CD14-positive monocyte (primary cell): ENCODE measurements around the gene ZDHHC11B. TPM values are rescaled to one million over a fixed set of nuclear protein-coding genes. Genes with fewer than 3 reads are reported as not detected.
"Not testable (repeated sequence)": the region's sequence is repeated elsewhere in the genome, so short reads cannot be mapped to it uniquely, and the experiment has no call there.

Experiments used
- DNase-seq, 3 donors: peaks; one replicate each; pipeline ENCODE4 v3.0.0-alpha.2; 2011 to 2022
- H2AFZ ChIP-seq: 2 replicates; pipeline ENCODE4 v1.6.0; 2012; ENCODE audit warnings: mild to moderate bottlenecking, low read depth, low read length, inconsistent platforms; ENCODE audit not compliant: insufficient read depth, poor library complexity, severe bottlenecking
- H3K27ac ChIP-seq, 2 donors: 1 replicate in 1 of 2; 2 replicates in 1 of 2; pipeline ENCODE4 v1.5.1; 2012 to 2013; ENCODE audit warnings: low read length in 2 of 2, control low read depth in 1 of 2, inconsistent platforms in 1 of 2, low read depth in 1 of 2, mild to moderate bottlenecking in 1 of 2
- H3K27me3 ChIP-seq, 2 donors: one replicate each; pipeline versions ENCODE4 v1.6.0 to v1.6.1; 2011 to 2013; ENCODE audit warnings: low read length in 2 of 2; ENCODE audit not compliant: control insufficient read depth in 2 of 2, insufficient read depth in 2 of 2
- H3K36me3 ChIP-seq, 2 donors: replicated peaks in 1 of 2; 1 replicate in 1 of 2; 2 replicates in 1 of 2; pipeline versions ENCODE4 v1.5.1 to v1.6.1; 2012 to 2013; ENCODE audit warnings: low read length in 2 of 2, control low read depth in 1 of 2, inconsistent platforms in 1 of 2, mild to moderate bottlenecking in 1 of 2; ENCODE audit not compliant: insufficient read depth in 2 of 2, control insufficient read depth in 1 of 2
- H3K4me1 ChIP-seq, 2 donors: 1 replicate in 1 of 2; 2 replicates in 1 of 2; pipeline versions ENCODE4 v1.5.1 to v1.6.1; 2012 to 2013; ENCODE audit warnings: low read length in 2 of 2, control low read depth in 1 of 2, inconsistent platforms in 1 of 2, mild to moderate bottlenecking in 1 of 2, moderate library complexity in 1 of 2; ENCODE audit not compliant: insufficient read depth in 2 of 2, control insufficient read depth in 1 of 2
- H3K4me2 ChIP-seq: replicated peaks from 2 replicates; pipeline ENCODE3; 2012; ENCODE audit warnings: low read length, moderate library complexity, mild to moderate bottlenecking; ENCODE audit not compliant: poor library complexity, severe bottlenecking; ENCODE audit errors: extremely low read depth
- H3K4me3 ChIP-seq, 3 experiments: fragments of 200-600 bp in 1 of 3; sonication (generic) in 1 of 3; replicated peaks in 1 of 3; 1 replicate in 2 of 3; 2 replicates in 1 of 3; pipeline ENCODE4 v1.5.1; 2011 to 2013; ENCODE audit warnings: low read length in 3 of 3, mild to moderate bottlenecking in 3 of 3, control low read depth in 2 of 3, low read depth in 2 of 3, inconsistent platforms in 1 of 3, moderate library complexity in 1 of 3
- H3K79me2 ChIP-seq: 2 replicates; pipeline ENCODE4 v1.6.0; 2012; ENCODE audit warnings: mild to moderate bottlenecking, control low read depth, inconsistent platforms, low read length, moderate library complexity; ENCODE audit not compliant: insufficient read depth
- H3K9ac ChIP-seq: 2 replicates; pipeline ENCODE4 v1.6.0; 2017; ENCODE audit warnings: low read length, mild to moderate bottlenecking; ENCODE audit not compliant: insufficient read depth, poor library complexity, severe bottlenecking
- H3K9me3 ChIP-seq, 2 donors: replicated peaks in 1 of 2; 1 replicate in 1 of 2; 2 replicates in 1 of 2; pipeline versions ENCODE4 v1.5.1 to v1.6.1; 2012 to 2013; ENCODE audit warnings: low read length in 2 of 2, control low read depth in 1 of 2; ENCODE audit not compliant: control insufficient read depth in 1 of 2, insufficient read depth in 1 of 2
- H4K20me1 ChIP-seq: 2 replicates; pipeline ENCODE4 v1.6.0; 2012; ENCODE audit warnings: mild to moderate bottlenecking, low read length, control low read depth, moderate library complexity; ENCODE audit not compliant: insufficient read depth
- H3K27ac Mint-ChIP-seq, 7 donors: one replicate each; pipeline ENCODE4 v1.8.0; 2020; ENCODE audit warnings: mild to moderate bottlenecking in 7 of 7, mixed read lengths in 7 of 7, moderate library complexity in 6 of 7, inconsistent platforms in 2 of 7
- H3K27me3 Mint-ChIP-seq, 3 donors: one replicate each; pipeline ENCODE4 v1.8.0; 2021 to 2022; ENCODE audit warnings: low read depth in 3 of 3, mild to moderate bottlenecking in 3 of 3, mixed read lengths in 3 of 3, moderate library complexity in 3 of 3, inconsistent platforms in 1 of 3
- H3K36me3 Mint-ChIP-seq, 2 donors: one replicate each; pipeline ENCODE4 v1.8.0; 2020; ENCODE audit warnings: mixed read lengths in 2 of 2, inconsistent platforms in 1 of 2, mild to moderate bottlenecking in 1 of 2
- H3K4me1 Mint-ChIP-seq: one replicate; pipeline ENCODE4 v1.8.0; 2020; ENCODE audit warnings: mild to moderate bottlenecking, mixed read lengths
- H3K4me3 Mint-ChIP-seq, 2 donors: one replicate each; pipeline ENCODE4 v1.8.0; 2020; ENCODE audit warnings: mild to moderate bottlenecking in 2 of 2, mixed read lengths in 2 of 2, moderate library complexity in 1 of 2
- H3K9me3 Mint-ChIP-seq, 7 donors: one replicate each; pipeline ENCODE4 v1.8.0; 2020 to 2022; ENCODE audit warnings: mixed read lengths in 7 of 7, mild to moderate bottlenecking in 6 of 7, moderate library complexity in 6 of 7, inconsistent platforms in 2 of 7
- WGBS: methylation state at CpG from one replicate; pipeline ENCODE4 v1.1.5; 2013; ENCODE audit warnings: missing lambda C conversion rate; ENCODE audit not compliant: insufficient coverage; 5-methylcytosine and 5-hydroxymethylcytosine counted together
- intact Hi-C, 2 donors: fragments of 100-400 bp; cut with micrococcal nuclease; formaldehyde crosslinking; loops; one replicate each; pipeline versions ENCODE4 v1.15.0 to v1.15.1; 2023
- polyA plus RNA-seq, 3 donors: library from polyadenylated mRNA; depleted of rRNA in 1 of 3; unstranded in 2 of 3; stranded (reverse) in 1 of 3; fragments of 300-500 nt in 2 of 3; fragments of >200 nt in 1 of 3; fragmentation: Illumina TruSeq in 2 of 3; gene quantifications; 1 replicate in 2 of 3; 2 replicates in 1 of 3; pipeline ENCODE4 v1.2.3, GENCODE V29; 2012 to 2021
- TF ChIP-seq, protein P1 (sequence below): fragments of 200-600 bp; IDR thresholded peaks from one replicate; pipeline ENCODE4 v1.8.0; 2022; ENCODE audit warnings: antibody characterized with exemption, mild to moderate bottlenecking

ZDHHC11B gene
- polyA plus RNA-seq, 3 donors, result not detected

DNA sequence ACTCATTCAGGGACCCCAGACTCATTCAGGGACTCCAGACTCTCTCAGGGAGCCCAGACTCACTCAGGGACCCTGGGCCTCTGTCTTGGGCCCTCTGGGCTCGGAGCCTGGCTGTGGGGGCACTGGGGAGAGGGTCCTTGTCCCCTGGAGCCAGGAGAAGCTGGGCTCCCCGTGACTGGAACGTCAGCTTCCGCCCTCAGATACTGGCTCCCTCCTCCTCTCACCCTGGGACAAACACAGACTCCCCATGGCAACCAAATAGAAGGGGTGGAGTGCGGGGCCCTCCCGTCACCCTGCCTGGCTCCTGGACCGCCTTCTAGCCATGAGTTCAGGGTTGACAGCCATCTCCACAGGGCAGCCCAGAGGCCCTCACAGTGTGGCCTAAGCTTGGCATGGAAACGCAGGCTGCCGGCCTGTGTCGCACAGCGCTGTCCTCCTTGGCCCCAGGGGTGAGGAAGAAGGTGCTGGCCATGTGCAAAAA is 27.6 kb downstream of the ZDHHC11B start:
- no peak overlapping the region for H3K4me2 ChIP-seq
- H3K4me1 ChIP-seq, result no peaks in the 10 kb centered on the region
- H3K4me3 ChIP-seq, result no peak overlapping the region
- H3K27me3 Mint-ChIP-seq, result peaks cover 2 to 12% (median 8%) of the 10 kb centered on the region in 3 donors
- no peaks in the 10 kb centered on the region for H3K79me2 ChIP-seq
- H2AFZ ChIP-seq, result no peak overlapping the region
- H3K9ac ChIP-seq, result no peak overlapping the region
- no peak overlapping the region for H3K27ac ChIP-seq
- H3K36me3 ChIP-seq, result no peaks in the 10 kb centered on the region
- H3K4me1 Mint-ChIP-seq, result no peaks in the 10 kb centered on the region
- intact Hi-C loops, result no loop called here
- H3K9me3 ChIP-seq, result no peaks in the 10 kb centered on the region
- peaks cover 0 to 1% (median 0%) of the 10 kb centered on the region in 7 donors for H3K9me3 Mint-ChIP-seq
- no peak for DNase-seq
- no peaks in the 10 kb centered on the region for H4K20me1 ChIP-seq
- H3K27me3 ChIP-seq, result no peaks in the 10 kb centered on the region
- no peak overlapping the region for H3K27ac Mint-ChIP-seq
- H3K36me3 Mint-ChIP-seq, result no peaks in the 10 kb centered on the region
- 80% methylated on average over 7 of the region's 11 CpGs for WGBS
- TF ChIP-seq, protein P1, sequence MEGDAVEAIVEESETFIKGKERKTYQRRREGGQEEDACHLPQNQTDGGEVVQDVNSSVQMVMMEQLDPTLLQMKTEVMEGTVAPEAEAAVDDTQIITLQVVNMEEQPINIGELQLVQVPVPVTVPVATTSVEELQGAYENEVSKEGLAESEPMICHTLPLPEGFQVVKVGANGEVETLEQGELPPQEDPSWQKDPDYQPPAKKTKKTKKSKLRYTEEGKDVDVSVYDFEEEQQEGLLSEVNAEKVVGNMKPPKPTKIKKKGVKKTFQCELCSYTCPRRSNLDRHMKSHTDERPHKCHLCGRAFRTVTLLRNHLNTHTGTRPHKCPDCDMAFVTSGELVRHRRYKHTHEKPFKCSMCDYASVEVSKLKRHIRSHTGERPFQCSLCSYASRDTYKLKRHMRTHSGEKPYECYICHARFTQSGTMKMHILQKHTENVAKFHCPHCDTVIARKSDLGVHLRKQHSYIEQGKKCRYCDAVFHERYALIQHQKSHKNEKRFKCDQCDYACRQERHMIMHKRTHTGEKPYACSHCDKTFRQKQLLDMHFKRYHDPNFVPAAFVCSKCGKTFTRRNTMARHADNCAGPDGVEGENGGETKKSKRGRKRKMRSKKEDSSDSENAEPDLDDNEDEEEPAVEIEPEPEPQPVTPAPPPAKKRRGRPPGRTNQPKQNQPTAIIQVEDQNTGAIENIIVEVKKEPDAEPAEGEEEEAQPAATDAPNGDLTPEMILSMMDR, result no peak
- H3K4me3 Mint-ChIP-seq, result no peak overlapping the region

DNA sequence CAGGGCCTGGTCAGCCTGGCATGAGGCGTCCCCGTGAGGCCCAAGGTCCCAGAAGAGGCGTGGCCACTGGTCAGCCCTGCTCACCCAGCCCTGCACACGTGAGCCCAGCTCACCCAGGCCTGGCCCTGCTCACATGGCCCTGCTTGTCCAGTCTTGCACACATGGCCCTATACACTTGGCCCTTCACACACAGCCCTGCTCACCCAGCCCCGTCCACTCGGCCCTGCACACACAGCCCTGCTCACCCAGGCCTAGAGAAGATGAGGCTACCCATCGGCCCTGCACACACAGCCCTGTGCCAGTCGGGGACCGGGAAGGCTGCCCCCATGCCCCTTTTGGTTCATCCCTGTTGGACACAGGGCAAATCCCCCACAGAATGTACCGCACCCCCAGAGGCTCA is 28.4 kb downstream of the ZDHHC11B start:
- TF ChIP-seq, protein P1, result no peak
- no peaks in the 10 kb centered on the region for H3K36me3 Mint-ChIP-seq
- H3K4me1 Mint-ChIP-seq, result no peaks in the 10 kb centered on the region
- Histone ChIP-seq H3K4me2 (no peak overlapping the region), H3K9me3 (no peaks in the 10 kb centered on the region), H3K9ac (no peak overlapping the region), H3K4me1 (no peaks in the 10 kb centered on the region), H3K4me3 (no peak overlapping the region), H3K36me3 (no peaks in the 10 kb centered on the region), H3K79me2 (no peaks in the 10 kb centered on the region), H3K27ac (no peak overlapping the region), H4K20me1 (no peaks in the 10 kb centered on the region), H2AFZ (no peak overlapping the region), H3K27me3 (no peaks in the 10 kb centered on the region)
- peaks cover 2 to 10% (median 8%) of the 10 kb centered on the region in 3 donors for H3K27me3 Mint-ChIP-seq
- DNase-seq, result no peak
- H3K9me3 Mint-ChIP-seq, result peaks cover 0 to under 1% (median 0%) of the 10 kb centered on the region in 7 donors
- no peak overlapping the region for H3K4me3 Mint-ChIP-seq
- 100% methylated on average over 3 of the region's 10 CpGs for WGBS
- intact Hi-C loops, result no loop called here
- no peak overlapping the region for H3K27ac Mint-ChIP-seq

DNA sequence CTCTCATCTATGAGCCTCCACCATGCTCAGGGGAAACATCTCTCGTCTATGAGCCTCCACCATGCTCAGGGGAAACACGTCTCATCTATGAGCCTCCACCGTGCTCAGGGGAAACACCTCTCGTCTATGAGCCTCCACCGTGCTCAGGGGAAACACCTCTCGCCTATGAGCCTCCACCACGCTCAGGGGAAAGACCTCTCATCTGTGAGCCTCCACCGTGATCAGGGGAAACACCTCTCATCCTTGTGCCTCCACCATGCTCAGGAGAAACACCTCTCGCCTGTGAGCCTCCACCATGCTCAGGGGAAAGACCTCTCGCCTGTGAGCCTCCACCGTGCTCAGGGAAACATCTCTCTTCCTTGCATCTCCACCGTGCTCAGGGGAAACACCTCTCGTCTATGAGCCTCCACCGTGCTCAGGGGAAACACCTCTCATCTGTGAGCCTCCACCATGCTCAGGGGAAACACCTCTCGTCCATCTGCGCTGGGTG is 30.3 kb downstream of the ZDHHC11B start:
- H2AFZ ChIP-seq, H3K4me2 ChIP-seq, H3K9me3 ChIP-seq, H3K36me3 ChIP-seq, H4K20me1 ChIP-seq, H3K9ac ChIP-seq, H3K4me1 ChIP-seq, H3K36me3 Mint-ChIP-seq, H3K4me3 ChIP-seq, H3K27me3 ChIP-seq, H3K9me3 Mint-ChIP-seq, H3K27ac Mint-ChIP-seq, intact Hi-C loops, H3K27me3 Mint-ChIP-seq, H3K79me2 ChIP-seq, DNase-seq, H3K27ac ChIP-seq, H3K4me3 Mint-ChIP-seq, H3K4me1 Mint-ChIP-seq: not testable (repeated sequence)
- WGBS, result no CpG with 5 or more reads among the region's 16 CpGs
